GM19463 (cell line): ENCODE data around the gene CCDC188.

ENCODE experiments used
- ATAC-seq: cut with Tn5 transposase; IDR thresholded peaks from one replicate; pipeline ENCODE4 v1.9.1; 2021; ENCODE audit warnings: mild to moderate bottlenecking, moderate library complexity; ENCODE audit not compliant: unreplicated experiment

Gene CCDC188

GRCh38 chr22:20185750-20186149 is 34.9 kb upstream of the CCDC188 start:
- no peak for ATAC-seq

- ATAC-seq = no peak
Measured at GRCh38 chr22:20184501-20185165, 33.8 kb upstream of the CCDC188 start.

- ATAC-seq = no peak
Measured at GRCh38 chr22:20183823-20184222, 33.0 kb upstream of the CCDC188 start.

GRCh38 chr22:20183101-20183500 is 32.2 kb upstream of the CCDC188 start:
- no peak for ATAC-seq

- ATAC-seq = no peak
Measured at GRCh38 chr22:20182365-20182764, 31.5 kb upstream of the CCDC188 start.

GRCh38 chr22:20181884-20182236 is 31.0 kb upstream of the CCDC188 start:
- no peak for ATAC-seq

- no peak for ATAC-seq
Measured at GRCh38 chr22:20181194-20181883, 30.5 kb upstream of the CCDC188 start.

- ATAC-seq = no peak
Measured at GRCh38 chr22:20180640-20181039, 29.8 kb upstream of the CCDC188 start.

GRCh38 chr22:20180245-20180630 is 29.4 kb upstream of the CCDC188 start:
- no peak for ATAC-seq

- ATAC-seq = no peak
Measured at GRCh38 chr22:20179455-20180244, 28.8 kb upstream of the CCDC188 start.

- no peak for ATAC-seq
Measured at GRCh38 chr22:20178915-20179227, 28.0 kb upstream of the CCDC188 start.

- no peak for ATAC-seq
Measured at GRCh38 chr22:20178075-20178914, 27.4 kb upstream of the CCDC188 start.

GRCh38 chr22:20177217-20177911 is 26.5 kb upstream of the CCDC188 start:
- no peak for ATAC-seq

- ATAC-seq = no peak
Measured at GRCh38 chr22:20176421-20177085, 25.7 kb upstream of the CCDC188 start.

- ATAC-seq = no peak
Measured at GRCh38 chr22:20175597-20175900, 24.7 kb upstream of the CCDC188 start.

- no peak for ATAC-seq
Measured at GRCh38 chr22:20174785-20175596, 24.1 kb upstream of the CCDC188 start.

- no peak for ATAC-seq
Measured at GRCh38 chr22:20173772-20174171, 22.9 kb upstream of the CCDC188 start.

- no peak for ATAC-seq
Measured at GRCh38 chr22:20173246-20173645, 22.4 kb upstream of the CCDC188 start.

- ATAC-seq = no peak
Measured at GRCh38 chr22:20172141-20172613, 21.3 kb upstream of the CCDC188 start.
